GM12873 (cell line): ENCODE data around the gene HMGXB4.

Source experiments
- CTCF ChIP-seq: IDR thresholded peaks from 2 replicates; pipeline ENCODE4 v1.5.1; 2012; ENCODE audit warnings: low read depth, mild to moderate bottlenecking, moderate library complexity, low read length, control low read depth; ENCODE audit not compliant: insufficient read depth; ENCODE audit errors: missing control alignments

The HMGXB4 gene

DNA sequence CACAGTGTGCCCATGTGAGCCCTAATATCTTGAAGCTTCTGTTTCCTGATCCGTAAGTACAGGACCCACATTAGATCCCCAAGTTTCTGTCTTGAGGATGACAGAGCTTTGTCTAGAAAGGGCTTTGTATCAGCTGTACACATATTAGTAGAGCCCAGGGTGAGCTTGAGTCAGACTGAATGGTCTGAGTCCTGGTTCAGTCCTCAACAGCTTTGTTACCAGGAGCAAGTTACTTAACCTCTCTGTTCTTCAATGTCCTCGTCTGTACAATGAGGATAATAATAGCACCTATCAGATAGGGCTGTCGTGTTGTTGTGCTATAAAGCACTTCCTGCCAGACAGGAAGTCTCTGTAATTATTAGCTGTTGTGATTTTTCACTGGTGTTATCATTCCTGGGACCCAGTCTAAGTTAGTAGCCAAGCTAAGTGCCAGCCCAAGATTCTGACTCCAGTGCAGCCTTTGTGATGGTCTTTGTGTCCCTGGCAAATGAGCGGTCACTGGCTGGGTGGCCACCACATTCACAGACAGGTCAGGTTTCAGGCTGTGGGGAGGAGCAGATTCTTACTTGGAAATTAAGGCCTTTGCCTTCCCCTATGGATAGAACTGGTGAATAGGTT lies 49.2 kb downstream of the HMGXB4 start:
- TF ChIP-seq CTCF, result no peak

DNA sequence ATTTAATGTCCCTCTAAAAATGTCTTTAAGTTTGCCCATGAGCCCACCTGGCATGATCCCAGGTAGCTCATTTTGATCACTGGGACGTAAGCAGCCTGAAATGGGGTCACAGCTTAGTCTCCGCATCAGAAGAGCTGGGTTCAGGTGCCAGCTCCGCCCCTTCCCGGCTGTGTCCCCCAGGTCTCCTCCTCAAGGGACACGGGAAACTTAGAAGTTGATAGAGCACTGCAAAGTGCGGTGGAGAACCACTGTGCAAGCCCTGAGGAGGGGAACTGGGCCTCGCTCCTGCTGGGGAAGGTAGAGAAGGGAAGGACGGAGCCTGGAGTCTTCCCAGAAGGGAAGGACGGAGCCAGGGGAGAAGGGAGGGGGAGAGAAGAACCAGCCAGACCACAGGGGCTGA lies 50.1 kb downstream of the HMGXB4 start:
- TF ChIP-seq CTCF, result no peak

GRCh38 chr22:35307892-35308291 lies 50.6 kb downstream of the HMGXB4 start:
- TF ChIP-seq CTCF, result no peak

DNA sequence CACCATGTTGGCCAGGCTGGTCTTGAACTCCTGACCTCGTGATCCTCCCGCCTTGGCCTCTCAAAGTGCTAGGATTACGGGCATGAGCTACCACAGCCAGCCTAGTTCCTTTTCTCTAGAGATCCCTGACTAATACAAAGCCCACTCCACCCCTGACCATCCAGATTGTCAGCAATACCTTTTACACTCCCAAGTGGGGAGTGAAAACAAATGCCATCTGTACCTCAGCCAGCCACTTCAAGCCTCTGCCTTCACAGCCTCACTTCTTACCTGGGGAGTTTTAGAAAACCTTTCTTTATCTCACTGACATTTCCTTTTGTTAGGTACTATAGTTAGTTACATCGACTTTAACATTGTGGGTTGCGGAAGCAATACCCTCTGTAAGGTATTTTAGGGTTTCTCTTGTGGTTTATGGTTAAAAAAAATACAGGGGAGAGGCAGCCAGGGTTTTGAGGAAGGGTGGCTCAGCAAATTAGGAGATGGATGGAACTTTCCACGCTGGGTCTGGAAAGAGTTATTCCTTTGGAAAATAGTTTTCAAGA lies 51.3 kb downstream of the HMGXB4 start:
- TF ChIP-seq CTCF, result no peak

DNA sequence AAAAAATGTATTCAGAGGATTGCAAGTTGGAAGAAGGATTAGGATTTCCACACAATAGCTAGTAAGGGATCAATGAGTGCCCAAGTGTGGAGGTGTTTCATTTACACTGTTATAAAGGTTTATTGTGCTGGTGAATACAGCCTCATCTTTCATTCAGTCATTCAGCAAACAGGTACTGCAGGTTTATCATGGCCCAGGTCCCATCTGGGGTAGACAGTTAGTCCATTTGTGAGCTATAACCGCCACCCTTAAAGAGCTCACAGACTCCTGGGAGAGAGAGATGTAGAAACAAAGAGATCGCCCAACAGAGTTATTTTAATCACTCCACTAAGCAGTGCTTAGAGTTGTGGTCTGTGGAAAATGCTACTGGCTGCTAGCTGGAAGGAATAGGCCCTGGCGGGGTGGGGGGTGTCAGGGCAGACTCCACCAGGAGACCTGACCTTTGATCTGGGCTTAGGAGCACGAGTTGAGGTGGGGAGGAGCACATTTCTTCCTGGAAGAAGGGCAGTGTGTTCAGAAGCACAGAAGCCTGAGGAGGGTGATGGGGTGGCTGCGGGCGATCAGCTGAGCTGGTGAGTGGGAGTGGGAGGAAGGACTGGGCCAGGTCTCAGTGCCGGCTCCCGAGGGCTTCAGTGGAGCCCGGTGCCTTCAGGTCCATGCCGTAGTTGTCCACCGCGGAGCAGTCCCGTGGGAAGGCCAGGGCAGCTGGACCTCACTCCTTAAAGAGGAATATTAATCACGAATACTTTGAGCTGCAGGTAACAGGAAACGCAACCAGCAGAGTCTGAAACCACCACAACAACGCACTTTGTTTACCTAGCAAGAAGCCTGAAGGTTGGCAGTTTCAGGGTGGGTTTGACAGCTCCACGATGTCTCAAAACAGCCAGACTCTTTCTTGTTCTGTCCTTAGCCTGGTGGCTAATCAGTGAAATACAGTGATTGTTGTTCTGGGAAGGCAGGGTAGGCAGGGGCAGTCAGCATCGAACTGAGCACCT lies 53.6 kb downstream of the HMGXB4 start:
- TF ChIP-seq CTCF, result peak; percentile 35

DNA sequence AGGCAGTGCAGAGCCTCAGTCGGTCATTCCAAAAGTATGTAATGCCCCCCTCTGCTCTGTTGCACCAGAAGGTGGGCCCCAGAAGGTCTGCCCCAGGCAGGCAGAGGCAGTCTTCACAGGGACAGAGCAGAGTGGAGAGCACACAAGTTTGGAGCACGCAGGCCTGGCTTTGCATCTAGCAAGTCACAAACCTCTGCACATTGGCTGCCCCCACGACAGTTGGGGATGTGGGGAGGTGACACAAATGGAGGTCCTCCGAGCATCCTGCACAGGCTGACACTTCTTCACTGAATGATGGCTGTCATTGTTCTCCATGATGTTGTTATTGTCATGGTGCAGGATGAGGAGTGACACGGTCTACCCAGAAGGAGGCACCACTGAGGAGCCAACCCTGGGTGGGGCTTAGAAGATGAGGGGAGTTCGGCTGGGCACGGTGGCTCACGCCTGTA lies 54.3 kb downstream of the HMGXB4 start:
- no peak for TF ChIP-seq CTCF
